Liver (tissue), 3 donors: Measurements from ENCODE around the gene C1QTNF3.
"Not testable (repeated sequence)": the region's sequence is repeated elsewhere in the genome, so short reads cannot be mapped to it uniquely, and the experiment has no call there.

Source experiments
- CTCF ChIP-seq: fragments of 150-350 bp; IDR thresholded peaks from 2 replicates; pipeline ENCODE4 v1.5.1; 2017; ENCODE audit warnings: improper control_type of control experiment, low read depth, low read length; ENCODE audit not compliant: missing input control
- FOXA1 ChIP-seq: IDR thresholded peaks from 2 replicates; pipeline ENCODE4 v1.6.1; 2016; ENCODE audit warnings: antibody characterized with exemption
- JUND ChIP-seq, 2 donors: IDR thresholded peaks; 2 replicates each; pipeline ENCODE4 v1.6.1; 2016; ENCODE audit warnings: antibody characterized with exemption in 2 of 2
- MAX ChIP-seq: IDR thresholded peaks from 2 replicates; pipeline ENCODE4 v1.6.1; 2016; ENCODE audit warnings: antibody characterized with exemption
- RAD21 ChIP-seq, 2 donors: IDR thresholded peaks; 2 replicates each; pipeline ENCODE4 v1.6.1; 2016; ENCODE audit warnings: antibody characterized with exemption in 2 of 2, mild to moderate bottlenecking in 2 of 2
- REST ChIP-seq: IDR thresholded peaks from 2 replicates; pipeline ENCODE4 v1.6.1; 2016; ENCODE audit warnings: antibody characterized with exemption, mild to moderate bottlenecking
- YY1 ChIP-seq: IDR thresholded peaks from 2 replicates; pipeline ENCODE4 v1.6.1; 2016; ENCODE audit warnings: antibody characterized with exemption, mild to moderate bottlenecking
- donor health status: healthy.
- donor health status: healthy.

GRCh38 chr5:34083898-34084297 lies 40.9 kb upstream of the C1QTNF3 start:
- not testable (repeated sequence) for TF ChIP-seq CTCF; MAX; RAD21 (IDR thresholded peaks at IDR 0.05); FOXA1; YY1; JUND (IDR thresholded peaks at IDR 0.05); REST
